ENCODE data around the gene GRIK4.

DNA sequence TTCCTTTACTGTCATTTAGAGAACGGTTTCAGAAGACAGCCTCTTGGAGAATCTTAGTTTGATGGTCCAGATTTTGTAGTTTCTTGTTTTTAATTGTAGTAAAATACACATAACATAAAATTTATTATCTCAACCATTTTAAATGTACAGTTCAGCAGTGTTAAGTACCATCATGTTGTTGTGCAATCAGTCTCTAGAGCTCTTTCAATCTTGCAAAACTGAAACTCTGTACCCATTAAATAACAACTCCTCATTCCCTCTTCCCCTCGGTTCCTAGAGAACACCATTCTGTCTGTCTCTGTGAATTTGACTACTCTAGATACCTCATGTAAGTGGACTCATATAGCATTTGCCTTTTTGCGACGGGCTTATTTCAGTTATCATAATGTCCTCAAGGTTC, 69.8 kb downstream of the GRIK4 start:
- TF ChIP-seq, protein P1, sequence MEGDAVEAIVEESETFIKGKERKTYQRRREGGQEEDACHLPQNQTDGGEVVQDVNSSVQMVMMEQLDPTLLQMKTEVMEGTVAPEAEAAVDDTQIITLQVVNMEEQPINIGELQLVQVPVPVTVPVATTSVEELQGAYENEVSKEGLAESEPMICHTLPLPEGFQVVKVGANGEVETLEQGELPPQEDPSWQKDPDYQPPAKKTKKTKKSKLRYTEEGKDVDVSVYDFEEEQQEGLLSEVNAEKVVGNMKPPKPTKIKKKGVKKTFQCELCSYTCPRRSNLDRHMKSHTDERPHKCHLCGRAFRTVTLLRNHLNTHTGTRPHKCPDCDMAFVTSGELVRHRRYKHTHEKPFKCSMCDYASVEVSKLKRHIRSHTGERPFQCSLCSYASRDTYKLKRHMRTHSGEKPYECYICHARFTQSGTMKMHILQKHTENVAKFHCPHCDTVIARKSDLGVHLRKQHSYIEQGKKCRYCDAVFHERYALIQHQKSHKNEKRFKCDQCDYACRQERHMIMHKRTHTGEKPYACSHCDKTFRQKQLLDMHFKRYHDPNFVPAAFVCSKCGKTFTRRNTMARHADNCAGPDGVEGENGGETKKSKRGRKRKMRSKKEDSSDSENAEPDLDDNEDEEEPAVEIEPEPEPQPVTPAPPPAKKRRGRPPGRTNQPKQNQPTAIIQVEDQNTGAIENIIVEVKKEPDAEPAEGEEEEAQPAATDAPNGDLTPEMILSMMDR (IDR thresholded peaks at IDR 0.05), result no peak
- no peak for TF ChIP-seq POLR2A (IDR thresholded peaks at IDR 0.05)
